Mesendoderm (in vitro differentiated cells): ENCODE results near the gene PKP3.

Experiments used
- DNase-seq: peaks from one replicate; pipeline ENCODE4 v3.0.0; 2013
- H2AK5ac ChIP-seq: 2 replicates; pipeline ENCODE4 v1.6.1; 2013; ENCODE audit warnings: low read length, inconsistent platforms
- H2BK120ac ChIP-seq: 2 replicates; pipeline ENCODE4 v1.6.1; 2013; ENCODE audit warnings: low read depth, mild to moderate bottlenecking, low read length, moderate library complexity, mixed read lengths
- H2BK15ac ChIP-seq: replicated peaks from 2 replicates; pipeline ENCODE4 v1.6.1; 2013; ENCODE audit warnings: low read depth, mild to moderate bottlenecking, moderate library complexity
- H2BK5ac ChIP-seq: 2 replicates; pipeline ENCODE4 v1.6.1; 2013; ENCODE audit warnings: low read length, inconsistent platforms
- H3K18ac ChIP-seq: 2 replicates; pipeline ENCODE4 v1.6.1; 2013; ENCODE audit warnings: mild to moderate bottlenecking, low read length, mixed read lengths
- H3K23ac ChIP-seq: one replicate; pipeline ENCODE4 v1.6.1; 2013; ENCODE audit warnings: low read length
- H3K27ac ChIP-seq: 2 replicates; pipeline ENCODE4 v1.5.1; 2013; ENCODE audit warnings: low read depth, mild to moderate bottlenecking, inconsistent platforms, low read length, moderate library complexity
- H3K27me3 ChIP-seq: 2 replicates; pipeline ENCODE4 v1.6.1; 2013; ENCODE audit warnings: low read length, control low read depth, mild to moderate bottlenecking, inconsistent platforms; ENCODE audit not compliant: insufficient read depth, poor library complexity
- H3K36me3 ChIP-seq: 2 replicates; pipeline ENCODE4 v1.6.1; 2013; ENCODE audit warnings: low read length, inconsistent platforms; ENCODE audit not compliant: control insufficient read depth, insufficient read depth
- H3K4ac ChIP-seq: one replicate; pipeline ENCODE4 v1.6.1; 2013; ENCODE audit warnings: low read depth, mild to moderate bottlenecking, low read length, moderate library complexity
- H3K4me1 ChIP-seq: 2 replicates; pipeline ENCODE4 v1.6.1; 2013; ENCODE audit warnings: low read depth, low read length, inconsistent platforms; ENCODE audit not compliant: control insufficient read depth
- H3K4me2 ChIP-seq: 2 replicates; pipeline ENCODE4 v1.6.1; 2013; ENCODE audit warnings: low read length
- H3K4me3 ChIP-seq: 2 replicates; pipeline ENCODE4 v1.5.1; 2013; ENCODE audit warnings: mild to moderate bottlenecking, low read length
- H3K56ac ChIP-seq: one replicate; pipeline ENCODE4 v1.6.1; 2013; ENCODE audit warnings: low read length
- H3K79me1 ChIP-seq: 2 replicates; pipeline ENCODE4 v1.6.1; 2013; ENCODE audit warnings: low read length, inconsistent platforms
- H3K79me2 ChIP-seq: 2 replicates; pipeline ENCODE4 v1.6.1; 2013; ENCODE audit warnings: mild to moderate bottlenecking, low read length; ENCODE audit not compliant: control insufficient read depth, insufficient read depth
- H3K9ac ChIP-seq: 2 replicates; pipeline ENCODE4 v1.6.1; 2013; ENCODE audit warnings: low read length, inconsistent platforms
- H4K5ac ChIP-seq: one replicate; pipeline ENCODE4 v1.6.1; 2013; ENCODE audit warnings: low read length
- H4K8ac ChIP-seq: one replicate; pipeline ENCODE4 v1.6.1; 2013; ENCODE audit warnings: low read depth, mild to moderate bottlenecking, control low read depth, low read length, moderate library complexity
- WGBS: extraction: QIAGEN DNeasy Blood & Tissue Kit; methylation state at CpG from one replicate; pipeline ENCODE4 v1.1.7; 2013; ENCODE audit warnings: low lambda C conversion rate, missing lambda C conversion rate; ENCODE audit not compliant: insufficient coverage; ENCODE audit errors: extremely low coverage; 5-methylcytosine and 5-hydroxymethylcytosine counted together

Gene PKP3

DNA sequence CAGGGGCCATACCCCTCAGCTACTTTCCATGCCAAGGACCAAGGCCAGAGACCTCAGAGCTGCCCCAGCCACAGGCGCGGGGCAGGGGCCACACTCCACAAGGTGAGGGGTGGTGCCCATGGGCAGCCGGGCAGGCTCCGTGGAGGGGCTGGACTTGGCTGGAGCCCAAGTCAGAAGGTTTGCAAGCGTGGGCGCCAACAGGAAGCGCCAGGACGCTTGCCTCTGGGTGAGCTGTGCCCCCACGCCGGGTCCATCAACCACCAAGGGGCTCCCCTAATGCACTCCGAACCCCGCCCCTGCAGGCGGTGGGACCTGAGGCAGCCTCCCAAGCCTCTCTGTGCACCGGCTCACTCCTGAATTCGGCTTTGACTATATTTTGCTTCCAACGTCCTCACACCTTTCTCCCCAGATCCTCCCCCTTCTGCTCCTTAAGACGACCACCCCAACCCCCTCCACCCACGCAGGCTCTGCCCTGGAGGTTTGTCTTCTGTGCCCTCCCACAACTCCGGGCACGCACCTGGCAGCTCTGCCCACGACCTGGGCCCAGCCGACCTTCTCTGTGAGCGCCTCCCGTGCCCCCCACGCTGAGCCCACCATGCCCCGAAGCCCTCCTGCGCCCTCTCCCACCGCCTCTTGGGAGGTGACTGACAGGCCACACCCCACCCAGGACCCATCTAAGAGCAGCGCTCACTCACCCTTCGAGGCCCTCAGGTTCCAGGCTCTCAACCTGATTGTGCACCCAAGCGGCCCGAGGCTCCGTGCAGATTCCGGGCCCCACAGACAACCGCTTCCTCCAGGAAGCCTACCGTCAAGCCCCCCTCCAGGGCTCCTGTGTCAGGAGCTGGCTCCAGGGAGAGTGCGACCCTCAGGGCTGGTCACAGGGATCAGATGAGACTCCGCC is 2.6 kb upstream of the PKP3 start:
- Histone ChIP-seq H2BK15ac (no peak overlapping the region), H3K27ac (no peak overlapping the region), H2AK5ac (no peak overlapping the region), H3K79me2 (no peaks in the 10 kb centered on the region), H3K4me1 (peaks cover 4% of the 10 kb centered on the region), H3K4ac (no peak overlapping the region), H3K27me3 (no peaks in the 10 kb centered on the region), H3K36me3 (no peaks in the 10 kb centered on the region), H3K56ac (no peak overlapping the region), H3K79me1 (no peaks in the 10 kb centered on the region), H2BK120ac (no peak overlapping the region), H2BK5ac (no peak overlapping the region), H3K4me3 (no peak overlapping the region), H3K23ac (no peak overlapping the region), H4K5ac (no peak overlapping the region), H3K4me2 (no peak overlapping the region), H3K9ac (no peak overlapping the region), H4K8ac (no peak overlapping the region), H3K18ac (no peak overlapping the region)
- no peak for DNase-seq
- WGBS, result no CpG with 5 or more reads among the region's 38 CpGs

DNA sequence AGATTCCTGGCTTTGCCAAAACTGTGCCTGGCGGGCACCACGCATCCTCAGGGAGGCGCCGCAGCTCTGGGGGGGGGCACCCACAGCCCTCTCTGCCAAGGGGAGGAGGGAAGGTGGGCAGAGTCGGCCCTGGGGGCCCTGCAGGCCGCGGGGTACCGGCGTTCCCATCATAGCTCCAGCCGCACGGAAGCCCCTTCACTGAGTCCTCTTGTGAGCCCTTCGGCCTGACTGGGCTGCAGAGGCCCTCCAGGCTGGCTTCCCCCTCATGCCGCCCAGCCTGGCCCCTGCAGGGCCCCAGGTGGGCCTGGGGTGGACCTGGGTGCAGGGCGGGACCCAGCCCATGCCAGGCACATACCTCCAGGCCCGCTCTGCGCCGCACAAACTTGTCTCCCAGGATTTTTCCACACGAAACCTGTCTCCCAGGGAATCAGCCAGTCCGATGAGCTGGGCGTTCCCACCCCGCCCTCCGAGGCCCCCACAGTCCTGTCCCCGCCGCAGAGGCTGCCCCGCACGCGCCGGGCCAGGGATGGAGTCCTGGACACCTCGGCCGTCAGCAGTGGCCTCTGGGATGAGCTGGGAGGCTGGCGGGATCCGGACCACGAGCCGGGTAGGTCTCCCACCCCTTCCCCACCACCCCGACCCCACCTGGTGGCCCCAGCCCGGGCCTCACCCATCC is 1.8 kb upstream of the PKP3 start:
- Histone ChIP-seq H3K23ac (no peak overlapping the region), H3K27ac (no peak overlapping the region), H3K79me1 (no peaks in the 10 kb centered on the region), H4K5ac (no peak overlapping the region), H3K27me3 (no peaks in the 10 kb centered on the region), H3K56ac (no peak overlapping the region), H4K8ac (no peak overlapping the region), H3K18ac (no peak overlapping the region), H2BK120ac (no peak overlapping the region), H2BK5ac (no peak overlapping the region), H3K4me1 (peaks cover 4% of the 10 kb centered on the region), H3K4ac (no peak overlapping the region), H3K4me2 (no peak overlapping the region), H3K79me2 (no peaks in the 10 kb centered on the region), H2BK15ac (no peak overlapping the region), H3K36me3 (no peaks in the 10 kb centered on the region), H3K9ac (no peak overlapping the region), H2AK5ac (no peak overlapping the region), H3K4me3 (no peak overlapping the region)
- DNase-seq, result no peak
- no CpG with 5 or more reads among the region's 36 CpGs for WGBS

DNA sequence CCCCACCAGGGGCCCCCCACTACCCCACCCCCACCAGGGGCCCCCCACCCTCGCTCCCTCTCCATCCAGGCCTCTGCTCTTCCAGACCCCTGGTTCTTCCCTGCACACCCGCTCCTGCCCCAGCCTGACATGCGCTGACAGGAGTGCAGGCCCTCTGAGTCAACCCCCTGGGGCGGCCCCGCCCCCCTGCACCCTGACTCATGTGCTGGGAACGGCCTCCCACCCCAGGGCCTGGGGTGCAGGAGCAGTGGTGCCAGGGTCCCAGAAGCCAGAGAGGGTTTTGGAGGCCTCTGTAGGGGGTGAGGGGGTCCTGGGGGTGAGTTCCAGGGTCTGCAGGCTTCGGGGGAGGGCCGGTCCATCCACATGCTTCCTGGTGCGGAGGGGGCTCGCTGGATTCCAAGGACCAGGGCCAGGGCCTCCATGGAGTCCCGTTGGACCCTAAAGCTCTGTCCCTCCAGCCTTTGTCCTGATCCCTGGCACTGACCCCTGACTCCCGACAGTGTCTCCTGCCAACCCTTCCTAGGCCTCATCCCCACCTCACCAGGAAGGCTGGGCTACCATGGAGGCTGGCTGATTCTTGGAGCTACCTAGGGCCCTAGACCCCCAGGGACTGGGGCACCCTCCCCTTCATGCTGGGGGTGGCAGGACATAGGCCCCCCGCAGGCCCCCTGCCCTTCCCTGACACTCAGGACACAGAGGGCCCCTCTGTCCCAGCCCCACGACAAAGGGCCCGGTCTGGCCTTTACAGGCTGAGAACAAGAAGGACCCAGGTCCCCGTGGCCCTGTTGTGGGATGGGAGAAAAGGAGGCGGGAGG is 583 bp upstream of the PKP3 start:
- Histone ChIP-seq H3K4me2 (no peak overlapping the region), H3K27me3 (no peaks in the 10 kb centered on the region), H3K4me1 (peaks cover 4% of the 10 kb centered on the region), H3K9ac (peak overlapping the region; percentile 41), H3K4ac (no peak overlapping the region), H3K18ac (peak overlapping the region; percentile 46), H4K8ac (no peak overlapping the region), H3K56ac (peak overlapping the region; percentile 94), H3K79me2 (no peaks in the 10 kb centered on the region), H2AK5ac (peak overlapping the region; percentile 78), H2BK120ac (no peak overlapping the region), H2BK15ac (no peak overlapping the region), H4K5ac (no peak overlapping the region), H3K23ac (no peak overlapping the region), H3K27ac (peak overlapping the region; percentile 36), H3K79me1 (no peaks in the 10 kb centered on the region), H2BK5ac (no peak overlapping the region), H3K36me3 (no peaks in the 10 kb centered on the region), H3K4me3 (no peak overlapping the region)
- WGBS, result no CpG with 5 or more reads among the region's 17 CpGs
- no peak for DNase-seq

DNA sequence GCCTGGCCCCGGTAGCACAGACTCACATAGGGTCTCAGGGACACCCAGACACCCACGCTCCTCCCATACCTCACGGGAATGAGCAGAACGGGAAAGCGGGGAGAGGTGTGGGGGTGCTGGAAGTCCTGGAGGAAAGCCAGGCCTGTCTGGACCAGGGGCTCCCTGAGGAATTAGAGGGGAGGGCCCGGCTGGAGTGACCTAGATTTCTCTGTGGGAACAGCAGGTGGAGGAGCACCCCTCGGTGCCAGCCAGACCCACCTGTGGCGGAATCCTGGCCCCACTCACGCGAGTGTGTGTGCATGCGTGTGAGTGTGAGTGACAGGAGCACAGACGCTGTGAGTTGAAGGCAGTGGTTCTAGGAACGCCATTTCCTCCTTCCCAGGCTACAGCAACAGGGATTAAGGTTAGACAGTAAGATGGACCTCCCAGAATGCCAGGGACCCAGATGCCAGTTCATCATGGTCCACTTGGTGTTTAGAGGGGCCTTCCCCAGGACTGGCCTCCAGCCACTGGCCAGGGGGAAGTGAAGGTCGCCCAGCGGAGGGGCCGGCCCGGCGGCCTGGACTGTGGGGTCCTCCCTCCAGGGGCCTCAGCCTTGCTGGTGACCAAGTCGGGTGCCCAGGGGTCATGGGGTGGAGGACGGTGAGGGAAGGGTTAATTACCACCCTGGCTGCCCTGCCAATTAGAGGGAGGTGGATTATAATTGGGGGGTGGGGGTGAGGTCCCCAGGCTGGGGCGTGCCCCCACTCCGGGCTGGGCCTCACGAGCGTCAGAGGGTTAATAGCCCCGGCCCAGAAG is 1.0 kb downstream of the PKP3 start:
- Histone ChIP-seq H3K56ac (peak overlapping the region; percentile 94), H3K4ac (no peak overlapping the region), H3K27ac (no peak overlapping the region), H3K23ac (no peak overlapping the region), H3K18ac (no peak overlapping the region), H3K4me1 (peaks cover 4% of the 10 kb centered on the region), H4K8ac (no peak overlapping the region), H2BK15ac (no peak overlapping the region), H3K9ac (peak overlapping the region; percentile 89), H3K36me3 (no peaks in the 10 kb centered on the region), H4K5ac (no peak overlapping the region), H2AK5ac (peak overlapping the region; percentile 6), H2BK5ac (no peak overlapping the region), H3K27me3 (no peaks in the 10 kb centered on the region), H3K79me1 (no peaks in the 10 kb centered on the region), H2BK120ac (no peak overlapping the region), H3K4me3 (no peak overlapping the region), H3K79me2 (no peaks in the 10 kb centered on the region), H3K4me2 (peak overlapping the region; percentile 68)
- no CpG with 5 or more reads among the region's 25 CpGs for WGBS
- no peak for DNase-seq

DNA sequence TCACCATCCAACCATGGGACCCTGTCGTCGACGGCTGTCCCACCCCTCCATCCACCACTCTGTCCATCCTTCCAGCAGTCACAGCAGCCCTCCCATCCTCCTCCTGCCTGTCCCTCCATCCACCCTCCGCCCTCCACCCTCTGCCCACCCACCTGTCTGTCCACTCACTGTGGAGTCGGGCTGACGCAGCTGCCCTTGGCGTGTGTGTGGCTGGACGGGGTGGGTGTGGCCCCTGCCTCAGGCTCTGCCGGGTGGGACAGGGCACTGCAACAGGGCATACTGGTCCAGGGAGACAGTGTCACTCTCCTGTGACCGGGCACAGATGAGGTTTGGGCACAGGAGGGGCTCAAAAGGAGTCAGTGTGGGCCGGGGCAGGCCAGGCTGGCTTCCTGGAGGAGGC is 1.9 kb downstream of the PKP3 start:
- no peak overlapping the region for H3K9ac ChIP-seq
- no peak for DNase-seq
- H3K18ac ChIP-seq, result no peak overlapping the region
- no peaks in the 10 kb centered on the region for H3K79me1 ChIP-seq
- H2AK5ac ChIP-seq, result no peak overlapping the region
- no peak overlapping the region for H2BK120ac ChIP-seq
- H3K4ac ChIP-seq, result no peak overlapping the region
- peaks cover 4% of the 10 kb centered on the region for H3K4me1 ChIP-seq
- H3K27ac ChIP-seq, result no peak overlapping the region
- H3K36me3 ChIP-seq, result no peaks in the 10 kb centered on the region
- H4K5ac ChIP-seq, result no peak overlapping the region
- H3K23ac ChIP-seq, result no peak overlapping the region
- H3K79me2 ChIP-seq, result no peaks in the 10 kb centered on the region
- H2BK5ac ChIP-seq, result no peak overlapping the region
- no peak overlapping the region for H3K4me3 ChIP-seq
- WGBS, result no CpG with 5 or more reads among the region's 11 CpGs
- H3K56ac ChIP-seq, result no peak overlapping the region
- no peak overlapping the region for H3K4me2 ChIP-seq
- H2BK15ac ChIP-seq, result no peak overlapping the region
- no peak overlapping the region for H4K8ac ChIP-seq
- H3K27me3 ChIP-seq, result no peaks in the 10 kb centered on the region
